GM21825 (cell line): ENCODE results near the gene MUC5B.
"Not testable (repeated sequence)": the region's sequence is repeated elsewhere in the genome, so short reads cannot be mapped to it uniquely, and the experiment has no call there.

Source experiments
- ATAC-seq: cut with Tn5 transposase; IDR thresholded peaks from one replicate; pipeline ENCODE4 v1.9.1; 2021; ENCODE audit warnings: mild to moderate bottlenecking, moderate library complexity; ENCODE audit not compliant: unreplicated experiment

Gene MUC5B, protein sequence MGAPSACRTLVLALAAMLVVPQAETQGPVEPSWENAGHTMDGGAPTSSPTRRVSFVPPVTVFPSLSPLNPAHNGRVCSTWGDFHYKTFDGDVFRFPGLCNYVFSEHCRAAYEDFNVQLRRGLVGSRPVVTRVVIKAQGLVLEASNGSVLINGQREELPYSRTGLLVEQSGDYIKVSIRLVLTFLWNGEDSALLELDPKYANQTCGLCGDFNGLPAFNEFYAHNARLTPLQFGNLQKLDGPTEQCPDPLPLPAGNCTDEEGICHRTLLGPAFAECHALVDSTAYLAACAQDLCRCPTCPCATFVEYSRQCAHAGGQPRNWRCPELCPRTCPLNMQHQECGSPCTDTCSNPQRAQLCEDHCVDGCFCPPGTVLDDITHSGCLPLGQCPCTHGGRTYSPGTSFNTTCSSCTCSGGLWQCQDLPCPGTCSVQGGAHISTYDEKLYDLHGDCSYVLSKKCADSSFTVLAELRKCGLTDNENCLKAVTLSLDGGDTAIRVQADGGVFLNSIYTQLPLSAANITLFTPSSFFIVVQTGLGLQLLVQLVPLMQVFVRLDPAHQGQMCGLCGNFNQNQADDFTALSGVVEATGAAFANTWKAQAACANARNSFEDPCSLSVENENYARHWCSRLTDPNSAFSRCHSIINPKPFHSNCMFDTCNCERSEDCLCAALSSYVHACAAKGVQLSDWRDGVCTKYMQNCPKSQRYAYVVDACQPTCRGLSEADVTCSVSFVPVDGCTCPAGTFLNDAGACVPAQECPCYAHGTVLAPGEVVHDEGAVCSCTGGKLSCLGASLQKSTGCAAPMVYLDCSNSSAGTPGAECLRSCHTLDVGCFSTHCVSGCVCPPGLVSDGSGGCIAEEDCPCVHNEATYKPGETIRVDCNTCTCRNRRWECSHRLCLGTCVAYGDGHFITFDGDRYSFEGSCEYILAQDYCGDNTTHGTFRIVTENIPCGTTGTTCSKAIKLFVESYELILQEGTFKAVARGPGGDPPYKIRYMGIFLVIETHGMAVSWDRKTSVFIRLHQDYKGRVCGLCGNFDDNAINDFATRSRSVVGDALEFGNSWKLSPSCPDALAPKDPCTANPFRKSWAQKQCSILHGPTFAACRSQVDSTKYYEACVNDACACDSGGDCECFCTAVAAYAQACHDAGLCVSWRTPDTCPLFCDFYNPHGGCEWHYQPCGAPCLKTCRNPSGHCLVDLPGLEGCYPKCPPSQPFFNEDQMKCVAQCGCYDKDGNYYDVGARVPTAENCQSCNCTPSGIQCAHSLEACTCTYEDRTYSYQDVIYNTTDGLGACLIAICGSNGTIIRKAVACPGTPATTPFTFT (N-terminal part only)

DNA sequence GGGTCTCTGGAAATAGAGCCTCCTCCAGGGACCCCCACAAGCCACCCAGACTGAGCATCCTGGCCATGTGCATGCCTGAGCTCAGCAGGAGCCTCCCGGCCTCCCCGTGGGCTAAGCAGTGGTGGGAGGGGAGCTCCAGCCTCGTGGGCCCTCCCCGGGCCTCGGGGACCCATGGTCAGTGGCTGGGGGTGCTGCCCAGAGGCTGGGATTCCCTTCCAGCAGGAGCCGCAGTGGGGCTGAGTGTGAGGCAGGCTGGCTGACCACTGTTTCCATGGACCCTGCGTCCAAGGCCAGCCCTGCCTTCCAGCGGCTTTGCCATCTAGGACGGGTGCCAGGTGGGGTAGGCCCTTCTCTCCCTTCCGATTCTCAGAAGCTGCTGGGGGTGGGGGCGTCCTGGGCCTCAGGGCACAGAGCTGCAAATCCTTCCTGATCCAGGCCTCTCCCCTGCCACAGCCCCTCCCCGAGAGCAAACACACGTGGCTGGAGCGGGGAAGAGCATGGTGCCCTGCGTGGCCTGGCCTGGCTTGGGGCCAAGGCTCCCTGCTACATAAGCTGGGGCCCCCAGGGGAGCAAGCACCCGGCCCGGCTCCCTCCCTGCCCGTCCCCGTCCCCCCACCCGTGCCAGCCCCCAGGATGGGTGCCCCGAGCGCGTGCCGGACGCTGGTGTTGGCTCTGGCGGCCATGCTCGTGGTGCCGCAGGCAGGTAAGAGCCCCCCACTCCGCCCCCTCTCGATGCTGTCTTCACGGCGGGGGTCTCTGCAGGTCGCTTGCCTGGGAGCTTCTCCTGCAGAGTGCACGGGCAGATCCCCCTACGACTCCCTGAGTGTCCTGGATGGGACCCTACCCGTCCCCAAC lies at the start of gene MUC5B:
MUC5B (plus strand) TSS at position 576 of the 855 bp plus-strand sequence; CDS start at position 634, 58 bp downstream.
- no peak for ATAC-seq

DNA sequence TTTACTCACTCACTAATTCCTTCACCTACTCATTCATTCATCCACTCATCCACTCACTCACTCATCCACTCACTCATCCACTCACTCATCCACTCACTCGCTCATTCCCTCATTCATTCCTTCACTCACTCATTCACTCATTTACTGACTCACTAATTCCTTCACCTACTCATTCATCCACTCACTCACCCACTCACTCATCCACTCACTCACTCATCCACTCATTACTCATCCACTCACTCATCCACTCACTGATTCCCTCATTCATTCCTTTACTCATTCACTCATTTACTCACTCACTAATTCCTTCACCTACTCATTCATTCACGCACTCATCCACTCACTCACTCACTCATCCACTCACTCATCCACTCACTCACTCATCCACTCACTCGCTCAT lies 49.5 kb upstream of the MUC5B start:
- ATAC-seq, result not testable (repeated sequence)

DNA sequence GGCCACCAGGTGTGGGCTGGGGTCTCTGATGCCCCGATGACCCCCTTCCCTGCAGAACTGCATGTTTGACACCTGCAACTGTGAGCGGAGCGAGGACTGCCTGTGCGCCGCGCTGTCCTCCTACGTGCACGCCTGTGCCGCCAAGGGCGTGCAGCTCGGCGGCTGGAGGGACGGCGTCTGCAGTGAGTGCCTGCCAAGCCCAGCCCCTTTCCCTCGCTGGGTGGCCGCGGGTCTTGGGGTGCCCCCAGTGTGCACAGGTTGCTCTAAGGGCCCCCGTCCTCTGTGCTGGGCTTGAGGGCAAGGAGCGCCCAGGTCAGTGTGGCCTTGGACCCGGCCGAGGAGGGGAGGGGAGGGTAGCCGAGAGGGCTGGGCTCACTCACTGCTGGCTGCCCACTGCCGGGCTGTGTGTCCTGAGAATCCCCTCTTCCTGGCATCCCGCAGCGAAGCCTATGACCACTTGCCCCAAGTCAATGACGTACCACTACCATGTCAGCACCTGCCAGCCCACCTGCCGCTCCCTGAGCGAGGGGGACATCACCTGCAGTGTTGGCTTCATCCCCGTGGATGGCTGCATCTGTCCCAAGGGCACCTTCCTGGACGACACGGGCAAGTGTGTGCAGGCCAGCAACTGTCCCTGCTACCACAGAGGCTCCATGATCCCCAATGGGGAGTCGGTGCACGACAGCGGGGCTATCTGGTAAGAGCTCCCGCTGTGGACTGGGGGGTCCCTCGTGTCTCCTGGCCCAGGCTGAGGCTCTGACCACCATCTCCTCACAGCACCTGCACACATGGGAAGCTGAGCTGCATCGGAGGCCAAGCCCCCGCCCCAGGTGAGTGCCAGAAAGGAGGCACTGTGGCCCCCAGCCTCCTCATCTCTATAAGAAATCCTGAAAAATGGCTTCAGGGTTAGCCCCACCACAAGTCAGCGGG lies 48.2 kb upstream of the MUC5B start:
- no peak for ATAC-seq

DNA sequence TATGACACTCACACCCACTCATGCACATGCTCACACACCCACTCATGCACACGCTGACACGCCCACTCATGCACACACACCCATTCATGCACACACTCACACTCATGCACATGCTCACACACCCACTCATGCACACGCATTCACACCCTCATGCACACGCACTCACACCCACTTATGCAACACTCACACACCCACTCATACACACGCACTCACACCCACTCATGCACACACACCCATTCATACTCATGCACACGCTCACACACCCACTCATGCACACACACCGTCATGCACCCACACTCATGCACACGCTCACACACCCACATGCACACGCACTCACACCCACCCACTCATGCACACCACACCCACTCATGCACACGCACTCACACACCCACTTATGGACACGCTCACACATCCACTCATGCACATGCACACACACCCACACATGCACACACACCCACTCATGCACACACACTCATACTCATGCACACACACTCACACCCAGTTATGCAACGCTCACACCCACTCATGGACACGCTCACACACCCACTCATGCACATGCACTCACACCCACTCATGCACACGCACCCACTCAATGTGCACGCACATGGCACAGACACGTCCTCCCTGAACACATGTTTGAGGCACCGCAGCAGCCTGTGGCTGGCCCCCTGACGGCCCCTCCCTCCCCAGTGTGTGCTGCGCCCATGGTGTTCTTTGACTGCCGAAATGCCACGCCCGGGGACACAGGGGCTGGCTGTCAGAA lies 47.2 kb upstream of the MUC5B start:
- no peak for ATAC-seq

DNA sequence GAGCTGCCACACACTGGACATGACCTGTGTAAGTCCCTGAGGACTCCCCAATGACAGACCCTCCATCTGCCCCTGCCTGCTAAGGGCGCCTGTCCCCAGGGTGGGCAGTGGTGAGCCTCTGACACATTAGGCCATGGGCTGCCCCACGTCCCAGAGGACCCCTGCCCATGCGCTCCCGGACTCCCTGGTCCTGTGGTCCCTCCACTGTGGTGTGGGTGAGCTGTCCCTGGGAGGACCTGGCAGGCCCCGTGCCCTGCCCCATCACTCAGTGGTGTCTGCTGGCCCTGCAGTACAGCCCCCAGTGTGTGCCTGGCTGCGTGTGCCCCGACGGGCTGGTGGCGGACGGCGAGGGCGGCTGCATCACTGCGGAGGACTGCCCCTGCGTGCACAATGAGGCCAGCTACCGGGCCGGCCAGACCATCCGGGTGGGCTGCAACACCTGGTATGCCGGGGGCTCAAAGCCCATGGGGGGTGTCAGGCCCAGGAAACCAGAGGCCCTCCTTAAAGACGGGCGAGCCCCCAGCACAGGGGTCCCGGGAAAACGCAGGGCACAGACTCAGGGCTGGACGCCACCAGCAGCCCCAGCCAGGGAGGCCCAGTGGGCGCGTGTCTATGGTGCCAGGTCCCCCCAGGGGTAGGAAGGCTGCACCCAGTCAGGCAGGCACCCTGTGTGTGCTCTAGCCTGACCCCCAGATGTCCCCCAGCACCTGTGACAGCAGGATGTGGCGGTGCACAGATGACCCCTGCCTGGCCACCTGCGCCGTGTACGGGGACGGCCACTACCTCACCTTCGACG lies 46.4 kb upstream of the MUC5B start:
- no peak for ATAC-seq

DNA sequence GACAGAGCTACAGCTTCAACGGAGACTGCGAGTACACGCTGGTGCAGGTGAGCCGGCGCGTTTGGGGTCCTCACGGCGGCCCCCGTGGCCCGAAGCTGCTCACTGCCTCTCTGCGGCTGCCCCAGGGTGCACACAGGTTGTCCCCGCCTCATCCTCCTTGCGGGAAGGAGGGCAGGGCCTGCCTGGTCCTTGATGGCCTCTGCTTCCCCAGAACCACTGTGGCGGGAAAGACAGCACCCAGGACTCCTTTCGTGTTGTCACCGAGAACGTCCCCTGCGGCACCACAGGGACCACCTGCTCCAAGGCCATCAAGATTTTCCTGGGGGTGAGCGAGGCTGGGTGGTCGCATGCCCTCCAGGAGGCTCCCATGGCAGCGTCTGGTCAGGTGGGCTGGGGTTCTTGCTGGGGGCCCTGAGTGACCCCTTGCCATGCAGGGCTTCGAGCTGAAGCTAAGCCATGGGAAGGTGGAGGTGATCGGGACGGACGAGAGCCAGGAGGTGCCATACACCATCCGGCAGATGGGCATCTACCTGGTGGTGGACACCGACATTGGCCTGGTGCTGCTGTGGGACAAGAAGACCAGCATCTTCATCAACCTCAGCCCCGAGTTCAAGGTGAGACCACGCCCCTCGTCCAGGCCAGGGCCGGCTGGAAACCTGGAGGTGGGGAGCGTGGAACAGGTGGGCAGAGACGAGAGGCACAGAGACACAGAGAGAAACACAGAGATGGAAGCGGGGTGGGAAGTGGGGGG lies 45.7 kb upstream of the MUC5B start:
- ATAC-seq, result no peak

DNA sequence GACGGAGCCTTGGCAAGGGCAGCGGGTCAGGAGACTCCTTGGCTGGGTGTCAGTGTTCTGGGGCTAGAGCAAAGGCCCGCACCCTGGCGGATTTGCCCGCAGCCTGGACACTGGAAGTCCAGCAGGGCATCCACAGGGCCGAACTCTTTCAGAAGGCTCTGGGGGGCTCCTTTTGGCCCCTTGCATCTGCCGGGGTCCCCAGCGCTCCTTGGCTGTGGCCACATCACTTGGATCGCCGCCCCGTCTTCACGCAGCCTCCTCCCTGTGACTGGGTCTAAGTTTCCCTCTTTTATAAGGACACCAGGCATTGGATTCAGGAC lies 45.1 kb upstream of the MUC5B start:
- no peak for ATAC-seq

DNA sequence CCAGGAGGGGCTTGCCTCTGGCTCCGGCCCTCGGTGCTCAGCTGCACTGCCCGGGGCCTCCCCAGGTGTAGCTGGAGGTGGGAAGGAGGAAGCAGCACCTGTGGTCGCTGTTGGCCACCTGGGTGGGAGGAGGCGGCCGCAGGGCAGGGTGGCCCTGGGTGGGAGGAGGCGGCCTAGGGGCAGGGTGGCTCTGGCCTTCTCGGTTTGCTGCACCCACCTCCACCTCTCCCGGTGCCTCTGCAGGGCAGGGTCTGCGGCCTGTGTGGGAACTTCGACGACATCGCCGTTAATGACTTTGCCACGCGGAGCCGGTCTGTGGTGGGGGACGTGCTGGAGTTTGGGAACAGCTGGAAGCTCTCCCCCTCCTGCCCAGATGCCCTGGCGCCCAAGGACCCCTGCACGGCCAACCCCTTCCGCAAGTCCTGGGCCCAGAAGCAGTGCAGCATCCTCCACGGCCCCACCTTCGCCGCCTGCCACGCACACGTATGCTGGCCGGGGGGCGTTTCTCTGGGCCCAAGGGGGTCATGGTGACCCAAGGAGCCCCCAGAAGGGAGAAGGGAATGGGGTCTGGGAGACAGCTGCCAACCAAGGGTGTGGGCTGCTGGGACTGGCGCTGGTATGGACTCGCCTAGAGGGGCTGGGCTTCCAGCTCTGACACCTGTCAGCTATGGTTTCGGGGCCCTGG lies 44.5 kb upstream of the MUC5B start:
- ATAC-seq, result no peak

DNA sequence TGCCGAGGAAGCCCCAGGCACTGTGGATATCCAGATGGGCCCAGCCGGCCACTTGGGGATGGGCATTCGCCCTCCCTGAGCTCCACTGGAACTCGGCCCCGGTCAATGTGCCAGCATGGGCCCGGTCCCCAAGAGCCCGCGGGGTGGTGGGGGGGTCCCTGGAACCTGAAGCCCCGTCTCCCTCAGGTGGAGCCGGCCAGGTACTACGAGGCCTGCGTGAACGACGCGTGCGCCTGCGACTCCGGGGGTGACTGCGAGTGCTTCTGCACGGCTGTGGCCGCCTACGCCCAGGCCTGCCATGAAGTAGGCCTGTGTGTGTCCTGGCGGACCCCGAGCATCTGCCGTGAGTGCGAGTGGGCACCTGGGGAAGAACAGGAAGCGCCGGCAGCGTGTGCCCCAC lies 44.0 kb upstream of the MUC5B start:
- ATAC-seq, result no peak

DNA sequence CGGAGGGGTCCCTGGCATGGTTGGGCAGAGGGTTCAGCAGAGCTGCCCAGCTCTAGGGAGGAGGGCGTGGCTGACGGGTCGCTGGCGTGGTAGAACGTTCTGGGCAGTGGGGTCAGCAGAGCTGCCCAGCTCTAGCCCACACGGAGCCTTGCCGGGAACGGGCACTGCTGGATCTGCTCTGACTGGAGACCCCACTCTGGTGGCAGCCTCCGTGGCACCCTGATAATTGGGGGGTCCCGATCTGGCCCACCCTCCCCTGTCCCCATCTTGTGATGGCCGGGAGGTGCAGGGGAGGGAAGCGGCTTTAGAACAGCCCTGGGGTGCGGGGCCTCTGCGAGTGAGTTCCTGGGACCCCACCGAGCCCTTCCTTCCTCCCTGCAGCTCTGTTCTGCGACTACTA lies 43.2 kb upstream of the MUC5B start:
- no peak for ATAC-seq

DNA sequence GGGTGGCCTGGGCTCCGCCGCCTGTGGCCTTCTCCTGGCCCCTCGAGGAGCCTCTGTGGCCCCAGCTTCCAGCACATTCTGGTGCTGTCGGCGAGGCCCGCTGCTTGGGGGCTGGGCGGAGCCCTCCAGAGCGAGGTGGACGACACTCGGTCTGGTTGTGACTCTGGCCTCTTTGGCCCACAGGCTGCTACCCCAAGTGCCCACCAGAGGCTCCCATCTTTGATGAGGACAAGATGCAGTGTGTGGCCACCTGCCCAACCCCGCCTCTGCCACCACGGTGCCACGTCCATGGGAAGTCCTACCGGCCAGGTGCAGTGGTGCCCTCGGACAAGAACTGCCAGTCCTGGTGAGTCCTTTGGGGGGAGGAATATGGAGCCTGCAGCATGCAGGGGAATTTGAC lies 42.7 kb upstream of the MUC5B start:
- no peak for ATAC-seq

DNA sequence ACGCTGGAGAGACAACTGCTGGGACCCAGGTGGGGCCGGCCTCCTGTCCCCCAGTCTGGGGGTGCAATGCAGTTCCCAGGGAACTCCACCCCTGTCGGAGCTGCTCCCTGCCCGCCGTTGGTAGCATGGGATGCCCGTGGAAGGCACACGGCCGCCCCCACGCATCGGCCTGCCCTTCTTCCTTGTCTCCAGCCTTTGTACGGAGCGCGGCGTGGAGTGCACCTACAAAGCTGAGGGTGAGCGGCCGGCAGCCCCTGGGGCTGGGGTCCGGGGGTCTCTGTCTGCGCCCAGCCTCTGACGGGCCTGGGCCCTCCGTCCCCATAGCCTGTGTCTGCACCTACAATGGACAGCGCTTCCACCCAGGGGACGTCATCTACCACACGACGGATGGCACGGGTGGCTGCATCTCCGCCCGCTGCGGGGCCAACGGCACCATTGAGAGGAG lies 41.9 kb upstream of the MUC5B start:
- no peak for ATAC-seq

DNA sequence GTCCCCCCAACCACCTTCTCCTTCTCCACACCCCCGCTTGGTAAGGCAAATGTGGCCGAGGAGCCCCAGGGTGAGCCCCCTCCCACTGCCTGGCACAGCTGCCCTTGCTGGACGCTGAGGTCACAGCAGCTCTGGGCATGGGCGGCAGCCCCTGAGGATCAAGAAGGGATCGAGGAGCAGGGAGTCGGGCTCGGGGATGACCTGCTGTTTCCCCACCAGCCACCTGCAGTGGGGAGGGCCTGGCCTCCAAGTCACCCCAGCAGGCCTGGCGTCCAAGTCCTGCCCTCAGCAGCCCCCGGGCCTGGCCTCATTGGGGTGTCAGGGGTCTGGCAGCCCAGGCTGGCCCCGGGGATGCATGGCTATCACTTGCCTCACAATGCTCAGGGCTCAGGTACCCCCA lies 41.4 kb upstream of the MUC5B start:
- no peak for ATAC-seq

DNA sequence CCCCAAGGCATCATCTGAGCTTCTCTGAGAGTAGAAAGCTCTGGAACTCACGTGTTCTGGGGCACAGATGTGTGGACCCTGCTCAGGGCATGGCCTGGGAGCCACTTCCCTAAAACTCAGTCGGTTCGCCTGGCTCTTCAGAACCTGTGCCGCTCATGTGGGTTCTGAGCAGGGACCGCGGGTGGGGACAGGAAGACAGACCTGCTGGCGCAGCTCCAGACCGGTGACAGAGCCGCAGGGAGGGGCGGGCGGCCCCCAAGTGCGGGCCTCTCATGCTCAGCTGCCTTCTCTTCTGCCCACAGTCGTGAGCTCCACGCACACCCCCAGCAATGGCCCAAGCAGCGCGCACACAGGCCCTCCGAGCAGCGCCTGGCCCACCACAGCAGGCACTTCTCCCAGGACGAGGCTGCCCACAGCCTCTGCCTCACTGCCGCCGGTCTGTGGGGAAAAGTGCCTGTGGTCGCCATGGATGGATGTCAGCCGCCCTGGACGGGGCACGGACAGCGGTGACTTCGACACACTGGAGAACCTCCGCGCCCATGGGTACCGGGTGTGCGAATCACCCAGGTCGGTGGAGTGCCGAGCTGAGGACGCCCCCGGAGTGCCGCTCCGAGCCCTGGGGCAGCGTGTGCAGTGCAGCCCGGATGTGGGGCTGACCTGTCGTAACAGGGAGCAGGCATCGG lies 40.9 kb upstream of the MUC5B start:
- no peak for ATAC-seq

DNA sequence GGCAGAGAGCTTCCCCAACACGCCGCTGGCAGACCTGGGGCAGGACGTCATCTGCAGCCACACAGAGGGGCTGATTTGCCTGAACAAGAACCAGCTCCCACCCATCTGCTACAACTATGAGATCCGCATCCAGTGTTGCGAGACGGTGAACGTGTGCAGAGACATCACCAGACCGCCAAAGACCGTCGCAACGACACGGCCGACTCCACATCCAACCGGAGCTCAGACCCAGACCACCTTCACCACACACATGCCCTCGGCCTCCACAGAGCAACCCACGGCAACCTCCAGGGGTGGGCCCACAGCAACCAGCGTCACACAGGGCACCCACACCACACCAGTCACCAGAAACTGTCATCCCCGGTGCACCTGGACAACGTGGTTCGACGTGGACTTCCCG lies 38.7 kb upstream of the MUC5B start:
- ATAC-seq, result not testable (repeated sequence)
